HG02973 (cell line): ENCODE measurements around the gene ZNF385C.

Source experiments
- ATAC-seq: cut with Tn5 transposase; IDR thresholded peaks from one replicate; pipeline ENCODE4 v1.9.1; 2021; ENCODE audit warnings: moderate library complexity; ENCODE audit not compliant: unreplicated experiment

The ZNF385C gene

GRCh38 chr17:42001729-42002128 lies 96.5 kb downstream of the ZNF385C start:
- no peak for ATAC-seq

GRCh38 chr17:42000413-42001133 lies 97.7 kb downstream of the ZNF385C start:
- no peak for ATAC-seq

DNA sequence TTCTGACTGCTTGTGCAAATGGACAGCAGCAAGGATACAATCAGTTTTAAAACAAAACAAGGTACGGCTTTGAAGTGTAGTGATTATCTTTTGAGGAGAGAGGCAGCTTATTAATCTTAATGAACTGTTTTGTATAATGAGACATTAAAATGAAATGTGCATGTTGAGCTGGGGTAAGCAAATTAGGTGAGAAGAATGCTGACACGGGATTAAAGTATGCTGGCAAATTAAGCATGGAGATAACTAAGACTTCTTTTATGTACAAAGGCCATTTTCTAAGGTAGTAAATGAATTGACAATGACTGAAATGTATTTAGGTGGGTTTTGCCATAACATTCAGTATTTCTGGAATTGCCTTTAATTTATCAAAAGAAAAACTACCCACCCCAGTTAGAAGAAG lies 99.8 kb downstream of the ZNF385C start:
- no peak for ATAC-seq

DNA sequence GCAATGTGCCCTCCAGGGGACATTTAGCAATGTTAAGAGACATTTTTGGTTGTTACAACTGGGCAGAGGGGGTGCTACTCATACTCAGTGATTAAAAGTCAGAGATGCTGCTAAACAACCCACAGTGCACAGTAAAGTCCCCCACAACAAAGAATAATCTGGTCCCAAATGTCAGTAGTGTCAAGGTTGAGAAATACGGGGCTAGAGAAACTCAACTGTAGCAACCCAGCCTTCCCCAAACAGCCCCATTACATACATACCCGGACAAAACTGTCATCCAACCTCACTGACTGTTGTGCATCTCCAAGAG lies 101.5 kb downstream of the ZNF385C start:
- no peak for ATAC-seq

GRCh38 chr17:41992576-41992975 lies 105.7 kb downstream of the ZNF385C start:
- ATAC-seq = no peak

DNA sequence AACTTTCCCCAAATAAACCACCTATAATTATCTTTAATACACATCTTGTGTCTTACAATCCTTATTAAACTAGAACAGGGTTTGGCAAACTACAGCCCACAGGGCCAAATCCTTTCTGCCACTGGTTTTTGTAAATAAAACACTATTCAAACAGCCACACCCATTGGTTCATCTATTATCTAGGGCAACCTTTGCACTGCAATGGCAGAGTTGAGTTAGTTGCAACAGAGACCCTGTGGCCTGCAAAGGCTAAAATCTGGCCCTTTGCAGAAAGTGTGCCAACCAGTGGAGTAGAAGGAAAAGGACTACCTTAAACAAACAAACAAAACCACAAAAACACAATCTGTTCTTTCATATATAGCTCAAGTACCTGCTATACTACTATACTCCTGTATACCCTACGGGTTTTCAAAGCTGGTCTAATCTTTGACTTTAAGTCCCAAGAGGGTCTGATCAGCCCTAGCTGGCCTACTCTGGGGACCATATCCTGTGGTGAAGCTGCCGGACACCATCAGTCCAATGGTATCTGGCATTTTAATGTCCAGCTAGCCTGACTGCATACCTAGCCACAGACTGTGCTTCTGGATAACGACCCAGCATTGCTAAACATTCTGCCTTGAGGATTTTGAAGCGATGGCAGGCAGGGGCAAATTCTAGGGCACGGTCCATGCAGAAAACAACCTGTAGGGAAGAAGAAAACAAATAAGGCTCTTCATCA lies 108.4 kb downstream of the ZNF385C start:
- no peak for ATAC-seq

DNA sequence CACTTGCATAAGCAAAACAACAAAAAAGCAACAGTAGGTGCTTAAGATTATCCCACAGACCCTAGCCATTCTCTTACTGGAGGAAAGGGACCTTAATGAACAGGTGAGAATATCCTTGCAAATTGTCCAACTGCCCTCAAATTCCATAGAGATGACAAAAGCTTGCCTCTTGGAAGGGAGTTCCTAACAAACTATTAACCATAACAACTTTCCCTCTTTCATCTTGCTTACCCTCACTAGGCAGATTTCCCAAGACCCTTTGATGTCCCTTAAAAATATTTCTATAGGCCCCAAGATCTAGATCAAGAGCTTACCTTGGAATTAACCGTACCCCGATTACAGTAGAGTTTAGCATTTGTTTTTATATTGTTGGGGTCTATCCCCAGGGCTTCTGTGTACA lies 109.9 kb downstream of the ZNF385C start:
- no peak for ATAC-seq

DNA sequence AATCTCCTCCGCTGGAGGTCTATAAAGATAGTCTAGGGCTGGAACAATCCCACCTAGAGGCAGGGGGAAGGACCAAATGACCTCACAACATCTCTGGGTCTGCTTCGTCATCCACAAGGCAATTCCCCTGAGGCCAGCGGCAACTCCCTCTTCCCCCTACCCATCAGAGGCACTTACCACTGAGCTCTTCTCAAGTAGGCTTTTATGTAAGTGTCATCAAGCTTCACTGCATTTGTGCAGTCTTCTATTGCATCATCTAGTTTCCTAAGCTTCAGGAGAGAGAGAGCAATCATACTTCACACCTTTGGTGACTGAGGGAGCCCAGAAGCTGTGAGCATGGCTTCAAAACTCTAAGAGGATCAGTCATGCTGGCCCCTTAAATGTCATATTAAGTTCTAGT lies 110.6 kb downstream of the ZNF385C start:
- no peak for ATAC-seq

GRCh38 chr17:41986634-41987033 lies 111.6 kb downstream of the ZNF385C start:
- ATAC-seq = no peak

DNA sequence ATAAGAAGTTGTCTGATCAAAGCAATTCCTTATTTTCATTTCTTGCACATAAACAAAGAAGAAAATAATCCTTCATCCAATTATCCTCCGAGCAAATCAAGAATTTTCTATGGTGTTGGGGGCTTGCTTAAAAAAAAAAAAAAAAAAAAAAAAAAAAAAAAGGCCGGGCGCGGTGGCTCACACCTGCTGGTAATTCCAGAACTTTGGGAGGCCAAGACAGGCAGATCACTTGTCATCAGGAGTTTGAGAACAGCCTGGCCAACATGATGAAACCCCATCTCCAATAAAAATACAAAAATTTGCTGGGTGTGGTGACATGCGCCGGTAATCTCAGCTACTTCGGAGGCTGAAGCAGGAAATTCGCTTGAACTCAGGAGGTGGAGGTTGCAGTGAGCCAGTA lies 112.4 kb downstream of the ZNF385C start:
- no peak for ATAC-seq

- ATAC-seq = no peak
Observed at GRCh38 chr17:41984454-41984853, 113.8 kb downstream of the ZNF385C start.

- ATAC-seq = no peak
Observed at GRCh38 chr17:41982026-41982760, 116.1 kb downstream of the ZNF385C start.

- no peak for ATAC-seq
Observed at GRCh38 chr17:41977991-41978390, 120.3 kb downstream of the ZNF385C start.

DNA sequence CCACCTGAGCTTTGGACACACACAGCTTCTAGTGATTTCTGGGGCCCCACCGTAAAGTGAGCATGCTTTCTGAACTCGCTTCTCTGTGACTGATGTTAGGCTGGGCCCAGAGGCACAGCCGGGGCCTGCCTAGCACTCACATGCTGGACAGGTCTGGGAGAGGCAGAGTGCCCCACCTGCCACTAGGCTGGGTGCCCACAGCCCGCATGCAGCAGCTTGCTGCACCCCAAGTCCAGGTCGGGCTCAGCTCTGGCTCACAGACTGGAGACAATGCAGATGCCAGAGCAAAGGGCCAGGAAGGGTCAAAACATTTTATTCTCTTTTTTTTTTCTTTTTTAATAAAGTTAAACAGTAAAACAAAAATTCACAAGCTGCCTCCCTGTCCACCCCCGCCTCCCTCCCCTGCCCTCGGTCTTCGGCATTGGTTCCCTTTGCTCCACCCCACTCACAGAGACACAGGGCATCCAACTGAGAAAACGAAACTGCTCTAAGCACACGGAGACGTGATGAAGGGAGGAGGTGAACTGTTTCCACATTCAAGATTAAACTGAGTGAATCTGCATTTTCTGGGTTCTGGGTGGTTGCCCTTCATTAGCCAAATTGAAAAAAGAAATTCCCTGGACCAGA lies 122.0 kb downstream of the ZNF385C start:
- no peak for ATAC-seq
